AG04450 (cell line): ENCODE results near the gene BRCC3. TPM values are rescaled to one million over a fixed set of nuclear protein-coding genes. Genes with fewer than 3 reads are reported as not detected.

ENCODE experiments used
- CTCF ChIA-PET: fragments of 300-600, 350-600 bp; formaldehyde crosslinking; extraction: SDS; loops from one replicate; lab custom pipeline; 2022; ENCODE audit warnings: antibody characterized with exemption, inconsistent platforms; lab: Charles Lee
- POLR2A ChIA-PET: fragments of 350-600 bp; formaldehyde crosslinking; extraction: SDS; loops from one replicate; lab custom pipeline; 2021; ENCODE audit warnings: antibody characterized with exemption, inconsistent platforms; lab: Yijun Ruan, JAX
- DNase-seq: peaks from one replicate; pipeline ENCODE4 v3.0.0-alpha.2; 2011; ENCODE audit warnings: low read depth, low spot score
- H3K27ac ChIP-seq: one replicate; pipeline ENCODE4 v1.5.1; 2012; ENCODE audit warnings: low read depth, low read length, control low read depth
- H3K27me3 ChIP-seq: one replicate; pipeline ENCODE4 v1.6.0; 2012; ENCODE audit warnings: low read length; ENCODE audit not compliant: control insufficient read depth, insufficient read depth
- H3K4me3 ChIP-seq: 2 replicates; pipeline ENCODE4 v1.5.1; 2011; ENCODE audit warnings: mild to moderate bottlenecking, low read depth, low read length, control low read depth
- H3K9me3 ChIP-seq: 2 replicates; pipeline ENCODE4 v1.5.1; 2012; ENCODE audit warnings: low read length; ENCODE audit not compliant: control insufficient read depth, insufficient read depth
- CTCF ChIP-seq: IDR thresholded peaks from 2 replicates; pipeline ENCODE4 v1.5.1; 2011; ENCODE audit warnings: low read depth, low read length, control low read depth, inconsistent platforms
- polyA plus RNA-seq: library from polyadenylated mRNA; depleted of rRNA; stranded (reverse); fragments of >200 nt; gene quantifications from 2 replicates; pipeline ENCODE4 v1.2.3, GENCODE V29; 2011

The BRCC3 gene
- polyA plus RNA-seq, 1 experiment: 23.0 TPM

GRCh38 chrX:155026727-155027508 is 44.4 kb upstream of the BRCC3 start, which contains the start of gene FUNDC2:
Gene FUNDC2 (plus strand): TSS chrX:155026844. CDS start chrX:155026939, 95 bp downstream.
- POLR2A ChIA-PET: interaction anchor here (0.6 to 1.3 kb wide), 3 partner anchors 9 to 30 kb away, joined by 3 to 5 read pairs (median 5); no protein-coding TSS in a partner anchor
- Histone ChIP-seq H3K9me3 (no peaks in the 10 kb centered on the region), H3K4me3 (peak within 1 kb of the TSS; percentile 62), H3K27ac (peak within 1 kb of the TSS; percentile 95), H3K27me3 (peaks cover 3% of the 10 kb centered on the region)
- CTCF ChIA-PET: no interaction called here
- peak; percentile 79 for DNase-seq
- TF ChIP-seq CTCF: no peak

GRCh38 chrX:155027509-155028066 is 43.7 kb upstream of the BRCC3 start:
- peak overlapping the region; percentile 95 for H3K27ac ChIP-seq
- no peak for TF ChIP-seq CTCF
- peaks cover 2% of the 10 kb centered on the region for H3K27me3 ChIP-seq
- no peaks in the 10 kb centered on the region for H3K9me3 ChIP-seq
- CTCF ChIA-PET: interaction anchor here (1.3 to 1.7 kb wide), 2 partner anchors 21 to 30 kb away, joined by 5 to 10 read pairs; no protein-coding TSS in a partner anchor
- POLR2A ChIA-PET: interaction anchor here (1.0 to 1.3 kb wide), 2 partner anchors 10 to 29 kb away, joined by 3 to 5 read pairs; no protein-coding TSS in a partner anchor
- no peak for DNase-seq
- H3K4me3 ChIP-seq: peak overlapping the region; percentile 62

- Histone ChIP-seq H3K9me3 (no peaks in the 10 kb centered on the region), H3K27ac (no peak overlapping the region), H3K27me3 (peaks cover 2% of the 10 kb centered on the region), H3K4me3 (peak overlapping the region; percentile 62)
- ChIA-PET CTCF (interaction anchor here (1.3 to 1.7 kb wide), 2 partner anchors 21 to 29 kb away, joined by 5 to 10 read pairs; no protein-coding TSS in a partner anchor), POLR2A (no interaction called here)
- no peak for DNase-seq
- TF ChIP-seq CTCF: no peak
Measured at GRCh38 chrX:155028129-155028528, 43.2 kb upstream of the BRCC3 start.

GRCh38 chrX:155028877-155029291 is 42.4 kb upstream of the BRCC3 start:
- ChIA-PET CTCF (interaction anchor here (1.3 to 1.7 kb wide), 2 partner anchors 20 to 29 kb away, joined by 5 to 10 read pairs; no protein-coding TSS in a partner anchor), POLR2A (no interaction called here)
- Histone ChIP-seq H3K9me3 (no peaks in the 10 kb centered on the region), H3K27ac (no peak overlapping the region), H3K27me3 (peaks cover 2% of the 10 kb centered on the region), H3K4me3 (no peak overlapping the region)
- no peak for TF ChIP-seq CTCF
- no peak for DNase-seq
